Right atrium auricular region (tissue), 2 donors: ENCODE data around the gene SSUH2. TPM values are rescaled to one million over a fixed set of nuclear protein-coding genes. Genes with fewer than 3 reads are reported as not detected.
"Not testable (repeated sequence)": the region's sequence is repeated elsewhere in the genome, so short reads cannot be mapped to it uniquely, and the experiment has no call there.

Experiments
- DNase-seq: peaks from one replicate; pipeline ENCODE4 v3.0.0-alpha.2; 2019; ENCODE audit warnings: low spot score
- H3K27ac ChIP-seq, 2 donors: fragments of 200-600 bp; sonication (generic); 1 replicate in 1 of 2; 2 replicates in 1 of 2; pipeline ENCODE4 v1.5.1; 2016 to 2019
- H3K27me3 ChIP-seq, 2 donors: fragments of 200-600 bp; sonication (generic); one replicate each; pipeline versions ENCODE4 v1.5.1 to v1.6.0; 2017 to 2019
- H3K36me3 ChIP-seq: fragments of 200-600 bp; sonication (generic); one replicate; pipeline ENCODE4 v1.5.1; 2016
- H3K4me1 ChIP-seq, 2 donors: fragments of 200-600 bp; sonication (generic); one replicate each; pipeline versions ENCODE4 v1.5.1 to v1.6.0; 2017 to 2019
- H3K4me3 ChIP-seq, 2 donors: fragments of 200-600 bp; sonication (generic); 1 replicate in 1 of 2; 2 replicates in 1 of 2; pipeline ENCODE4 v1.5.1; 2017 to 2019; ENCODE audit warnings: mild to moderate bottlenecking in 1 of 2, moderate library complexity in 1 of 2
- H3K9me3 ChIP-seq, 2 donors: fragments of 200-600 bp; sonication (generic); one replicate each; pipeline ENCODE4 v1.5.1; 2019
- total RNA-seq, 2 donors: library from RNA; depleted of rRNA; stranded (reverse); fragments of >200 nt; gene quantifications; one replicate each; pipeline ENCODE4 v1.1.0, GENCODE V29; 2016
- TF ChIP-seq, protein P1 (sequence below), 2 donors: fragments of 200-600 bp; sonication (generic); IDR thresholded peaks; one replicate each; pipeline ENCODE4 v1.5.1; 2019; ENCODE audit warnings: antibody characterized with exemption in 2 of 2

The SSUH2 gene
- total RNA-seq, 2 donors from 2014 or later, result 0.59 to 0.82 TPM

DNA sequence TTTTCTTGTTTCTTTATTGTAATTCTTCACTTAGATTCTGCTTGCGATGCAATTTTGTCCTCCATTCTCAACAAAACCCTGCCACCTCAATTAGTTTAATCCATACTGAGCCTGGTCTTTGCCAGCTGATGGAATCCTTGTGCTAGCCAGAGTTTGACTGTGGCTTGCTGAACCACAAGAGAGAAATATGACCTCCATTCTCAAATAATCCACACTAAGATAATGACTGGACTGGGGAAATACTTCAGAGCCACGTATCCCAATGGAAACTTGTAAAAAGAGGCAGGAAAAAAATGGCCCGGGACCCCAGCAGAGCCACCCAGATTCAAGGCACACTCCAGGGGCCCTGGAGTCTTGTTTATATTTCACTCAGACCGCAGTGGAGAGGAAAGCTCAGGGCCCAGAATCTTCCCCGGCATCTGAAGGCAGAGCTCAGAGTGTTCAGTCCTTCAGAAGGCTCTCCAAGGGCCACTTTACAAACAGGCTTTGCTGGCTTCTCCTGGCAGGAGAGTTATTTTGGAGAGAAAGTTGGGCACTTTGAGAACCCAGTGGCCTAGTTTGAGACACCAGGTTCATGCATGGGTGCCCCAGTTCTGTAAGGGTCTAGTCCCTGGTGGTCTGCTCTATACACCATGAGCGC is 62.7 kb downstream of the SSUH2 start:
- no peak overlapping the region for H3K4me3 ChIP-seq
- no peaks in the 10 kb centered on the region for H3K9me3 ChIP-seq
- H3K4me1 ChIP-seq, result peaks cover 0 to 3% of the 10 kb centered on the region in 2 donors
- no peaks in the 10 kb centered on the region for H3K36me3 ChIP-seq
- TF ChIP-seq, protein P1, sequence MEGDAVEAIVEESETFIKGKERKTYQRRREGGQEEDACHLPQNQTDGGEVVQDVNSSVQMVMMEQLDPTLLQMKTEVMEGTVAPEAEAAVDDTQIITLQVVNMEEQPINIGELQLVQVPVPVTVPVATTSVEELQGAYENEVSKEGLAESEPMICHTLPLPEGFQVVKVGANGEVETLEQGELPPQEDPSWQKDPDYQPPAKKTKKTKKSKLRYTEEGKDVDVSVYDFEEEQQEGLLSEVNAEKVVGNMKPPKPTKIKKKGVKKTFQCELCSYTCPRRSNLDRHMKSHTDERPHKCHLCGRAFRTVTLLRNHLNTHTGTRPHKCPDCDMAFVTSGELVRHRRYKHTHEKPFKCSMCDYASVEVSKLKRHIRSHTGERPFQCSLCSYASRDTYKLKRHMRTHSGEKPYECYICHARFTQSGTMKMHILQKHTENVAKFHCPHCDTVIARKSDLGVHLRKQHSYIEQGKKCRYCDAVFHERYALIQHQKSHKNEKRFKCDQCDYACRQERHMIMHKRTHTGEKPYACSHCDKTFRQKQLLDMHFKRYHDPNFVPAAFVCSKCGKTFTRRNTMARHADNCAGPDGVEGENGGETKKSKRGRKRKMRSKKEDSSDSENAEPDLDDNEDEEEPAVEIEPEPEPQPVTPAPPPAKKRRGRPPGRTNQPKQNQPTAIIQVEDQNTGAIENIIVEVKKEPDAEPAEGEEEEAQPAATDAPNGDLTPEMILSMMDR (IDR thresholded peaks at IDR 0.05), result no peak
- no peak for DNase-seq
- no peak overlapping the region for H3K27ac ChIP-seq
- H3K27me3 ChIP-seq, result no peaks in the 10 kb centered on the region

DNA sequence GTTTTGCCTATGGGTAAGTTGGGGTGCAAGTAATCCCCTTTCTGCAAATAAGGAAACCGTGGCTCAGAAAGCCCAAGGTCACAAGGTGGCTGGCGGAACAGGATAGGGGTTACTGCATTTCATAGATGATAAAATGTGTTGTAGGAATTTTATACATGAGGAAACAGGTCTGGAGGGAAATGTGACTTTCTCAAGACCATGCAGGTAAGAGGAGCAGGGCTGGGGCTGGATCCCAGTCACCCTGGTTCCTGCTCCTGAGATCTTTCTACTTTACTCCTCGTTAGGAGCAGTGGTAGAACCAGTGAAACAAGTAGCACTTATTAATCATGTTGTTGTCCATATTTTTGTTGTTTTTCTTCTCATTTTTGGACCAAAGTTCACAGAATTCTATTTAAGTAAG is 63.2 kb downstream of the SSUH2 start:
- TF ChIP-seq, protein P1 (IDR thresholded peaks at IDR 0.05), result no peak
- Histone ChIP-seq H3K4me1 (peaks cover 0 to 3% of the 10 kb centered on the region in 2 donors), H3K27ac (no peak overlapping the region), H3K4me3 (no peak overlapping the region), H3K36me3 (no peaks in the 10 kb centered on the region), H3K9me3 (no peaks in the 10 kb centered on the region), H3K27me3 (no peaks in the 10 kb centered on the region)
- no peak for DNase-seq

- not testable (repeated sequence) for H3K27ac ChIP-seq, H3K4me3 ChIP-seq, H3K4me1 ChIP-seq, H3K9me3 ChIP-seq, H3K27me3 ChIP-seq, DNase-seq, H3K36me3 ChIP-seq
Observed at GRCh38 chr3:8580434-8580833, 64.2 kb downstream of the SSUH2 start.

GRCh38 chr3:8579943-8580342 is 64.7 kb downstream of the SSUH2 start:
- no peak overlapping the region for H3K27ac ChIP-seq
- TF ChIP-seq, protein P1 (IDR thresholded peaks at IDR 0.05), result no peak

DNA sequence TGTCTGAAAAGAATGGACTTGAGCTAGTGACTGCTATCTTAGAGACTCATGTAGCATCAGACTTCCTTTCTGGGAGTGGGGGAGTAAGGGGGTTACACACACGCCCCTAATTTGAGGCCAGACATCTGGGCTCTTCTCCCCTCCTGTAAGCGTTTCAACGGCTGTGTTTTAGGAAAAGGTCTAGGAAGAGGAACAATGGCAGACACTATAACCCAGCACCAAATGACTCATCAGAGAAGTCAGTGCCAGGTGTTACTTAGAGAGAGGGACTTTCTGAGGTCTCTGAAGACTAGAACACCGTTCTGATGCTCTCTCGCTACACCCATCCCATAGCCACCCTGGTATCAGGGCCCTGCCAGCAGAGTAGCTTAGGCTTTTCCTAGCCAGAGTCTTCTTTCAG is 65.5 kb downstream of the SSUH2 start:
- Histone ChIP-seq H3K27ac (peak overlapping the region in 1 of 2 donors; percentile 21), H3K9me3 (no peaks in the 10 kb centered on the region), H3K4me3 (no peak overlapping the region), H3K27me3 (no peaks in the 10 kb centered on the region), H3K4me1 (peaks cover 0 to 14% of the 10 kb centered on the region in 2 donors), H3K36me3 (peaks cover 7% of the 10 kb centered on the region)
- TF ChIP-seq, protein P1 (IDR thresholded peaks at IDR 0.05), result no peak
- DNase-seq, result no peak

More at GRCh38 chr3:8579943-8580342, 64.7 kb downstream of the SSUH2 start:
- Histone ChIP-seq H3K27me3 (no peaks in the 10 kb centered on the region), H3K4me3 (no peak overlapping the region), H3K36me3 (peaks cover 7% of the 10 kb centered on the region), H3K4me1 (peaks cover 0 to 5% of the 10 kb centered on the region in 2 donors), H3K9me3 (no peaks in the 10 kb centered on the region)
- no peak for DNase-seq

GRCh38 chr3:8578282-8578681 is 66.3 kb downstream of the SSUH2 start:
- Histone ChIP-seq H3K36me3 (peaks cover 7% of the 10 kb centered on the region), H3K4me1 (peaks cover 0 to 18% of the 10 kb centered on the region in 2 donors), H3K9me3 (no peaks in the 10 kb centered on the region), H3K4me3 (no peak overlapping the region), H3K27me3 (no peaks in the 10 kb centered on the region), H3K27ac (no peak overlapping the region)
- TF ChIP-seq, protein P1 (IDR thresholded peaks at IDR 0.05), result no peak
- DNase-seq, result no peak
